ENCODE measurements around the gene BAHCC1. TPM values are rescaled to one million over a fixed set of nuclear protein-coding genes. Genes with fewer than 3 reads are reported as not detected.

The BAHCC1 gene
- total RNA-seq, 2 experiments from 2014 or later = 0.40 to 0.65 TPM

- Mint-ChIP-seq H3K4me1 (ENCODE audit: low read depth) (peaks cover 24% of the 10 kb centered on the region), H3K9me3 (no peaks in the 10 kb centered on the region), H3K27me3 (peaks cover 59% of the 10 kb centered on the region), H3K27ac (no peak overlapping the region), H3K36me3 (ENCODE audit: low read depth) (no peaks in the 10 kb centered on the region), H3K4me3 (no peak overlapping the region)
- CTCF ChIA-PET = interaction anchor here (1.7 to 6.2 kb wide), 2 partner anchors 88 to 144 kb away, joined by 4 to 29 read pairs; no protein-coding TSS in a partner anchor
- DNase-seq = no peak
- ATAC-seq = no peak
- intact Hi-C loops (cut with micrococcal nuclease) = no loop called here
- POLR2A ChIA-PET = interaction anchor here (0.6 to 1.6 kb wide), 5 partner anchors 25 to 1032 kb away, joined by 3 read pairs; no protein-coding TSS in a partner anchor
- TF ChIP-seq CTCF (IDR thresholded peaks at IDR 0.05) = no peak
These were observed 1.0 kb downstream of the BAHCC1 start for GRCh38 chr17:81396278-81396721.

- ChIA-PET POLR2A (interaction anchor here (0.5 to 1.6 kb wide), 5 partner anchors 25 to 112 kb away, joined by 3 read pairs; no protein-coding TSS in a partner anchor), CTCF (interaction anchor here (1.7 to 6.2 kb wide), 2 partner anchors 87 to 144 kb away, joined by 4 to 29 read pairs; no protein-coding TSS in a partner anchor)
- Mint-ChIP-seq H3K9me3 (no peaks in the 10 kb centered on the region), H3K4me1 (ENCODE audit: low read depth) (peaks cover 25% of the 10 kb centered on the region), H3K4me3 (no peak overlapping the region), H3K27me3 (peaks cover 58% of the 10 kb centered on the region), H3K36me3 (ENCODE audit: low read depth) (no peaks in the 10 kb centered on the region), H3K27ac (no peak overlapping the region)
- intact Hi-C loops (cut with micrococcal nuclease) = no loop called here
- peak; percentile 11 for ATAC-seq
- TF ChIP-seq CTCF (IDR thresholded peaks at IDR 0.05) = no peak
- DNase-seq = peak; percentile 41
These were observed 1.6 kb downstream of the BAHCC1 start for GRCh38 chr17:81396722-81397313.

- ATAC-seq (no peak), DNase-seq (peak; percentile 39)
- Mint-ChIP-seq H3K36me3 (ENCODE audit: low read depth) (no peaks in the 10 kb centered on the region), H3K27me3 (peaks cover 57% of the 10 kb centered on the region), H3K27ac (no peak overlapping the region), H3K4me1 (ENCODE audit: low read depth) (peaks cover 28% of the 10 kb centered on the region), H3K9me3 (no peaks in the 10 kb centered on the region), H3K4me3 (peak overlapping the region; percentile 5)
- POLR2A ChIA-PET = interaction anchor here (0.5 to 1.6 kb wide), 3 partner anchors 26 to 112 kb away, joined by 3 read pairs; no protein-coding TSS in a partner anchor
- intact Hi-C loops (cut with micrococcal nuclease) = no loop called here
- CTCF ChIA-PET = interaction anchor here (1.7 to 6.2 kb wide), 2 partner anchors 87 to 145 kb away, joined by 4 to 29 read pairs; no protein-coding TSS in a partner anchor
- TF ChIP-seq CTCF (IDR thresholded peaks at IDR 0.05) = peak; percentile 38
These were observed 2.3 kb downstream of the BAHCC1 start for GRCh38 chr17:81397314-81398175.

- intact Hi-C loops (cut with micrococcal nuclease) = no loop called here
- peak overlapping the region; percentile 61 for H3K4me3 Mint-ChIP-seq
- ChIA-PET CTCF (interaction anchor here (1.7 to 6.2 kb wide), 2 partner anchors 86 to 146 kb away, joined by 4 to 29 read pairs; no protein-coding TSS in a partner anchor), POLR2A (no interaction called here)
- TF ChIP-seq CTCF (IDR thresholded peaks at IDR 0.05) = no peak
- H3K27me3 Mint-ChIP-seq = peaks cover 61% of the 10 kb centered on the region
- no peaks in the 10 kb centered on the region for H3K9me3 Mint-ChIP-seq
- H3K36me3 Mint-ChIP-seq (ENCODE audit: low read depth) = no peaks in the 10 kb centered on the region
- no peak for DNase-seq
- no peak overlapping the region for H3K27ac Mint-ChIP-seq
- peaks cover 28% of the 10 kb centered on the region for H3K4me1 Mint-ChIP-seq (ENCODE audit: low read depth)
- ATAC-seq = no peak
These were observed 3.0 kb downstream of the BAHCC1 start for GRCh38 chr17:81398176-81398831.
